Activated naive CD4-positive, alpha-beta T cell treated with anti-CD3 and anti-CD28 coated beads, Interleukin-2, amount 10 ng/mL, durations not matched to agents 7 days and 5 days (primary cell): ENCODE measurements around the gene BLACAT1.

ENCODE experiments used
- CTCF ChIA-PET: fragments of 350-600 bp; sonication (Branson Sonifier 250); formaldehyde crosslinking; loops from one replicate; lab custom pipeline; 2021; ENCODE audit warnings: antibody characterized with exemption; lab: Charles Lee
- DNase-seq: peaks from one replicate; pipeline ENCODE4 v3.0.0-alpha.2; 2020
- H3K27ac Mint-ChIP-seq: one replicate; pipeline ENCODE4 v1.8.0; 2021; ENCODE audit warnings: mild to moderate bottlenecking, moderate library complexity, mixed read lengths
- H3K27me3 Mint-ChIP-seq: one replicate; pipeline ENCODE4 v1.8.0; 2021; ENCODE audit warnings: mild to moderate bottlenecking, mixed read lengths
- H3K36me3 Mint-ChIP-seq: one replicate; pipeline ENCODE4 v1.8.0; 2021; ENCODE audit warnings: mixed read lengths
- H3K4me1 Mint-ChIP-seq: one replicate; pipeline ENCODE4 v1.8.0; 2021; ENCODE audit warnings: mixed read lengths
- H3K4me3 Mint-ChIP-seq: one replicate; pipeline ENCODE4 v1.8.0; 2021; ENCODE audit warnings: mild to moderate bottlenecking, moderate library complexity, mixed read lengths
- H3K9me3 Mint-ChIP-seq: one replicate; pipeline ENCODE4 v1.8.0; 2021; ENCODE audit warnings: mixed read lengths

The BLACAT1 gene

GRCh38 chr1:205455581-205456382, at the start of gene BLACAT1:
Gene BLACAT1 (minus strand): TSS chr1:205456045.
- no peaks in the 10 kb centered on the region for H3K9me3 Mint-ChIP-seq
- peaks cover 98% of the 10 kb centered on the region for H3K27me3 Mint-ChIP-seq
- CTCF ChIA-PET, result no interaction called here
- H3K36me3 Mint-ChIP-seq, result no peaks in the 10 kb centered on the region
- DNase-seq, result no peak
- peaks cover 13% of the 10 kb centered on the region for H3K4me1 Mint-ChIP-seq
- H3K4me3 Mint-ChIP-seq, result peak within 1 kb of the TSS; percentile 37
- H3K27ac Mint-ChIP-seq, result peak within 1 kb of the TSS; percentile 42

GRCh38 chr1:205505076-205505729, 49.4 kb upstream of the BLACAT1 start:
- no peak for DNase-seq
- Mint-ChIP-seq H3K36me3 (no peaks in the 10 kb centered on the region), H3K27me3 (peaks cover 53% of the 10 kb centered on the region), H3K4me1 (peaks cover 14% of the 10 kb centered on the region), H3K9me3 (no peaks in the 10 kb centered on the region), H3K4me3 (peak overlapping the region; percentile 73), H3K27ac (no peak overlapping the region)
- CTCF ChIA-PET, result interaction anchor here (0.6 to 1.0 kb wide), 2 partner anchors 17 to 19 kb away, joined by 3 read pairs; no protein-coding TSS in a partner anchor

- H3K36me3 Mint-ChIP-seq, result no peaks in the 10 kb centered on the region
- peaks cover 14% of the 10 kb centered on the region for H3K4me1 Mint-ChIP-seq
- no peaks in the 10 kb centered on the region for H3K9me3 Mint-ChIP-seq
- peak; percentile 67 for DNase-seq
- peak within 1 kb of the TSS; percentile 73 for H3K4me3 Mint-ChIP-seq
- H3K27me3 Mint-ChIP-seq, result peaks cover 50% of the 10 kb centered on the region
- no peak within 1 kb of the TSS for H3K27ac Mint-ChIP-seq
- CTCF ChIA-PET, result interaction anchor here (0.6 to 1.3 kb wide), 3 partner anchors 17 to 88 kb away, joined by 3 read pairs; no protein-coding TSS in a partner anchor
Observed at GRCh38 chr1:205504311-205505075, 48.6 kb upstream of the BLACAT1 start, which contains the start of gene CDK18. Gene CDK18 (plus strand): TSS chr1:205504669. CDS start chr1:205523168, 18,499 bp downstream.

- Mint-ChIP-seq H3K9me3 (no peaks in the 10 kb centered on the region), H3K4me3 (no peak overlapping the region), H3K4me1 (peaks cover 14% of the 10 kb centered on the region), H3K36me3 (no peaks in the 10 kb centered on the region), H3K27ac (no peak overlapping the region), H3K27me3 (peaks cover 50% of the 10 kb centered on the region)
- CTCF ChIA-PET, result interaction anchor here (2.4 to 3.1 kb wide), 2 partner anchors 14 to 21 kb away, joined by 10 to 20 read pairs; no protein-coding TSS in a partner anchor
- DNase-seq, result no peak
Observed at GRCh38 chr1:205502992-205503391, 47.1 kb upstream of the BLACAT1 start.

- CTCF ChIA-PET, result interaction anchor here (2.4 to 3.1 kb wide), 2 partner anchors 13 to 22 kb away, joined by 10 to 20 read pairs; no protein-coding TSS in a partner anchor
- H3K27me3 Mint-ChIP-seq, result peaks cover 47% of the 10 kb centered on the region
- no peak for DNase-seq
- no peak overlapping the region for H3K4me3 Mint-ChIP-seq
- no peak overlapping the region for H3K27ac Mint-ChIP-seq
- H3K4me1 Mint-ChIP-seq, result peaks cover 14% of the 10 kb centered on the region
- H3K36me3 Mint-ChIP-seq, result no peaks in the 10 kb centered on the region
- no peaks in the 10 kb centered on the region for H3K9me3 Mint-ChIP-seq
Observed at GRCh38 chr1:205502111-205502810, 46.4 kb upstream of the BLACAT1 start.

- Mint-ChIP-seq H3K9me3 (no peaks in the 10 kb centered on the region), H3K4me1 (peaks cover 12% of the 10 kb centered on the region), H3K27ac (no peak overlapping the region), H3K4me3 (no peak overlapping the region), H3K36me3 (no peaks in the 10 kb centered on the region), H3K27me3 (peaks cover 39% of the 10 kb centered on the region)
- no peak for DNase-seq
- CTCF ChIA-PET, result interaction anchor here (0.8 to 3.1 kb wide), 4 partner anchors 12 to 23 kb away, joined by 3 to 20 read pairs (median 10); no protein-coding TSS in a partner anchor
Observed at GRCh38 chr1:205500240-205501233, 44.7 kb upstream of the BLACAT1 start.

- H3K4me3 Mint-ChIP-seq, result no peak overlapping the region
- no peaks in the 10 kb centered on the region for H3K36me3 Mint-ChIP-seq
- H3K4me1 Mint-ChIP-seq, result peaks cover 5% of the 10 kb centered on the region
- H3K9me3 Mint-ChIP-seq, result no peaks in the 10 kb centered on the region
- H3K27me3 Mint-ChIP-seq, result peaks cover 39% of the 10 kb centered on the region
- DNase-seq, result no peak
- CTCF ChIA-PET, result interaction anchor here (0.8 to 3.1 kb wide), 4 partner anchors 12 to 158 kb away, joined by 3 to 16 read pairs (median 8); no protein-coding TSS in a partner anchor
- H3K27ac Mint-ChIP-seq, result no peak overlapping the region
Observed at GRCh38 chr1:205499789-205500188, 43.9 kb upstream of the BLACAT1 start.

GRCh38 chr1:205497351-205497750, 41.5 kb upstream of the BLACAT1 start:
- Mint-ChIP-seq H3K27ac (no peak overlapping the region), H3K4me3 (no peak overlapping the region), H3K36me3 (no peaks in the 10 kb centered on the region), H3K4me1 (no peaks in the 10 kb centered on the region), H3K27me3 (peaks cover 40% of the 10 kb centered on the region), H3K9me3 (no peaks in the 10 kb centered on the region)
- no peak for DNase-seq
- CTCF ChIA-PET, result interaction anchor here (1.6 to 3.1 kb wide), 2 partner anchors 9 to 27 kb away, joined by 6 to 16 read pairs; no protein-coding TSS in a partner anchor

- Mint-ChIP-seq H3K27me3 (peaks cover 47% of the 10 kb centered on the region), H3K4me3 (no peak overlapping the region), H3K36me3 (no peaks in the 10 kb centered on the region), H3K9me3 (no peaks in the 10 kb centered on the region), H3K4me1 (no peaks in the 10 kb centered on the region), H3K27ac (no peak overlapping the region)
- DNase-seq, result no peak
- CTCF ChIA-PET, result interaction anchor here (1.4 to 3.1 kb wide), 3 partner anchors 9 to 31 kb away, joined by 3 to 16 read pairs (median 4); no protein-coding TSS in a partner anchor
Observed at GRCh38 chr1:205496661-205497060, 40.8 kb upstream of the BLACAT1 start.

- Mint-ChIP-seq H3K27ac (no peak overlapping the region), H3K4me1 (no peaks in the 10 kb centered on the region), H3K27me3 (peaks cover 56% of the 10 kb centered on the region), H3K36me3 (no peaks in the 10 kb centered on the region), H3K4me3 (no peak overlapping the region), H3K9me3 (no peaks in the 10 kb centered on the region)
- CTCF ChIA-PET, result interaction anchor here (1.4 to 1.7 kb wide), 3 partner anchors 11 to 32 kb away, joined by 3 to 4 read pairs (median 3); no protein-coding TSS in a partner anchor
- no peak for DNase-seq
Observed at GRCh38 chr1:205495237-205495823, 39.5 kb upstream of the BLACAT1 start.

GRCh38 chr1:205494115-205494514, 38.3 kb upstream of the BLACAT1 start:
- Mint-ChIP-seq H3K36me3 (no peaks in the 10 kb centered on the region), H3K4me3 (no peak overlapping the region), H3K9me3 (no peaks in the 10 kb centered on the region), H3K27ac (no peak overlapping the region), H3K27me3 (peaks cover 68% of the 10 kb centered on the region), H3K4me1 (no peaks in the 10 kb centered on the region)
- no peak for DNase-seq
- CTCF ChIA-PET, result interaction anchor here (12.9 kb wide), 1 partner anchor 31 kb away, joined by 216 read pairs; no protein-coding TSS in a partner anchor
